VCaP (cell line): Measurements from ENCODE around the gene WDR18.
A peak's percentile ranks its signal among the peaks of the same experiment; 100 is the strongest.

Experiments
- H3K27ac ChIP-seq: fragments of 450-650 bp; 2 replicates; pipeline ENCODE4 v1.5.1; 2017
- CTCF ChIP-seq: fragments of 450-650 bp; conservative IDR thresholded peaks from 2 replicates; pipeline ENCODE4 v1.5.1; 2017; ENCODE audit warnings: mild to moderate bottlenecking, moderate library complexity

WDR18 gene

DNA sequence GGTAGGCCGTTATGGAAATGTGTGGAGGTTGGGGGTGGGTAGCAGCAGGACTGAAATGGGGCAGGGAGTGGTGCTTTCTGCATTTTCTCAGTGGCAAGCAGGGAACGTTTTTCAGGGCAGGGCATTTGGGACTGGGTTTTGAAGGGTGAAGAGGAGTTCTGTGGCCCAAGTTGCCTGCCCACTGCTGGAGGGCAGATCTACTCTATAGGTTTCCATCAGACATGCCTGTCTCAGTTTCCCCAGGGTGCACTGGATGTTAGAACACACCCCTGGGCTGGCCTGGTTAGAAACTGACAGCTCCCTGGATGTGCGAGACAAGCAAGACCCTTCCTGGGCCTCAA is 15.2 kb downstream of the WDR18 start:
- no peak overlapping the region for H3K27ac ChIP-seq
- TF ChIP-seq CTCF: no peak

- no peak within 1 kb of the TSS for H3K27ac ChIP-seq
- TF ChIP-seq CTCF: peak; percentile 75
These were observed 15.9 kb downstream of the WDR18 start, which contains the start of gene GRIN3B for GRCh38 chr19:1000095-1000494. TSS of gene GRIN3B (plus strand) at chr19:1000419. CDS start at chr19:1000438, 19 bp downstream.

- no peak overlapping the region for H3K27ac ChIP-seq
- no peak for TF ChIP-seq CTCF
These were observed 16.7 kb downstream of the WDR18 start for GRCh38 chr19:1000591-1001537.

GRCh38 chr19:1001538-1002166 is 17.5 kb downstream of the WDR18 start:
- peak; percentile 93 for TF ChIP-seq CTCF
- H3K27ac ChIP-seq: no peak overlapping the region

GRCh38 chr19:1002600-1002999 is 18.5 kb downstream of the WDR18 start:
- no peak overlapping the region for H3K27ac ChIP-seq
- TF ChIP-seq CTCF: no peak

DNA sequence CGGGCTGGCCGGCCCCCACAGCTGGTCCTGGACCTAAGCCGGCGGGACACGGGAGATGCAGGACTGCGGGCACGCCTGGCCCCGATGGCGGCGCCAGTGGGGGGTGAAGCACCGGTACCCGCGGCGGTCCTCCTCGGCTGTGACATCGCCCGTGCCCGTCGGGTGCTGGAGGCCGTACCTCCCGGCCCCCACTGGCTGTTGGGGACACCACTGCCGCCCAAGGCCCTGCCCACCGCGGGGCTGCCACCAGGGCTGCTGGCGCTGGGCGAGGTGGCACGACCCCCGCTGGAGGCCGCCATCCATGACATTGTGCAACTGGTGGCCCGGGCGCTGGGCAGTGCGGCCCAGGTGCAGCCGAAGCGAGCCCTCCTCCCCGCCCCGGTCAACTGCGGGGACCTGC is 19.1 kb downstream of the WDR18 start:
- TF ChIP-seq CTCF: no peak
- no peak overlapping the region for H3K27ac ChIP-seq

GRCh38 chr19:1004204-1004802 is 20.2 kb downstream of the WDR18 start:
- TF ChIP-seq CTCF: no peak
- no peak overlapping the region for H3K27ac ChIP-seq
